K562 (cell line): ENCODE results near the gene JUNB. TPM values are rescaled to one million over a fixed set of nuclear protein-coding genes. Genes with fewer than 3 reads are reported as not detected.
A peak's percentile ranks its signal among the peaks of the same experiment; 100 is the strongest.

ENCODE experiments used
- ATAC-seq: fragments of 200-7000 bp; cut with Tn5 transposase; 3 replicates; pipeline ENCODE4 v1.9.1; 2020; ENCODE audit warnings: moderate library complexity
- BruUV-seq: library from RNA; stranded (reverse); fragments of 400-500 nt; replicated peaks from 2 replicates; lab custom pipeline; 2021; lab: Mats Ljungman, UMichigan
- CTCF ChIA-PET: fragments of 300-600 bp; formaldehyde crosslinking; extraction: SDS; loops from one replicate; lab custom pipeline; 2021; ENCODE audit warnings: low intra/inter-chr PET ratio; lab: Yijun Ruan, JAX
- POLR2A ChIA-PET: fragments of 300-600, 350-650 bp; sonication (Branson Sonifier 250); formaldehyde crosslinking; extraction: SDS; loops from one replicate; lab custom pipeline; 2021; ENCODE audit warnings: antibody characterized with exemption, inconsistent platforms; lab: Yijun Ruan, JAX
- DNase-seq, 4 experiments: peaks; one replicate each; pipeline versions ENCODE4 v3.0.0 to v3.0.0-alpha.2; 2011 to 2018; ENCODE audit warnings: low spot score in 3 of 4, mixed read lengths in 3 of 4; ENCODE audit errors: extremely low read depth in 1 of 4
- FAIRE-seq: peaks from 2 replicates; lab custom pipeline; 2011; peaks lifted over from hg19 to GRCh38; lab: Jason Lieb, UNC
- H2AFZ ChIP-seq: 2 replicates; pipeline ENCODE4 v1.6.0; 2011; ENCODE audit warnings: low read depth, low read length, control low read depth, inconsistent platforms
- H3K27ac ChIP-seq: fragments of 200-600 bp; 3 replicates; pipeline ENCODE4 v1.8.0; 2011; ENCODE audit warnings: low read depth, mild to moderate bottlenecking, control low read depth, inconsistent platforms, low read length, moderate library complexity, mixed read lengths; ENCODE audit errors: extremely low read depth
- H3K27me3 ChIP-seq, 2 experiments: fragments of 300-600 bp in 1 of 2; 2 replicates in 1 of 2; 3 replicates in 1 of 2; pipeline versions ENCODE4 v1.6.0 to v1.8.0; 2011; ENCODE audit warnings: inconsistent platforms in 2 of 2, low read length in 2 of 2, mild to moderate bottlenecking in 1 of 2, mixed read lengths in 1 of 2, moderate library complexity in 1 of 2; ENCODE audit not compliant: control insufficient read depth in 2 of 2, insufficient read depth in 2 of 2
- H3K36me3 ChIP-seq: fragments of 300-600 bp; 3 replicates; pipeline ENCODE4 v1.8.0; 2011; ENCODE audit warnings: mild to moderate bottlenecking, low read length, inconsistent platforms; ENCODE audit not compliant: control insufficient read depth, insufficient read depth
- H3K4me1 ChIP-seq, 2 experiments: fragments of 200-600 bp in 1 of 2; replicated peaks in 1 of 2; 2 replicates in 1 of 2; 3 replicates in 1 of 2; pipeline versions ENCODE4 v1.5.1 to v1.8.0; 2011; ENCODE audit warnings: inconsistent platforms in 2 of 2, low read length in 2 of 2, mild to moderate bottlenecking in 1 of 2, mixed read lengths in 1 of 2, moderate library complexity in 1 of 2; ENCODE audit not compliant: control insufficient read depth in 2 of 2, insufficient read depth in 2 of 2
- H3K4me2 ChIP-seq: 2 replicates; pipeline ENCODE4 v1.6.1; 2011; ENCODE audit warnings: low read length, control low read depth, inconsistent platforms, mixed read lengths; ENCODE audit not compliant: insufficient read depth
- H3K4me3 ChIP-seq: fragments of 200-600 bp; sonication (generic), shearing (Covaris generic); 2 replicates; pipeline ENCODE4 v1.5.1; 2016; ENCODE audit warnings: control low read depth, inconsistent platforms
- H3K79me2 ChIP-seq: fragments of 200-600 bp; 3 replicates; pipeline ENCODE4 v1.8.0; 2011; ENCODE audit warnings: low read length, inconsistent platforms; ENCODE audit not compliant: control insufficient read depth, insufficient read depth
- H3K9ac ChIP-seq, 2 experiments: 2 replicates each; pipeline versions ENCODE4 v1.6.0 to v1.6.1; 2011; ENCODE audit warnings: low read depth in 2 of 2, low read length in 2 of 2, control low read depth in 1 of 2, inconsistent platforms in 1 of 2, mild to moderate bottlenecking in 1 of 2, mixed read lengths in 1 of 2; ENCODE audit not compliant: insufficient read depth in 1 of 2
- H3K9me1 ChIP-seq: one replicate; pipeline ENCODE4 v1.6.0; 2011; ENCODE audit warnings: inconsistent platforms, mild to moderate bottlenecking, low read length, moderate library complexity; ENCODE audit not compliant: control insufficient read depth, insufficient read depth
- H3K9me3 ChIP-seq: replicated peaks from 2 replicates; pipeline ENCODE4 v1.5.1; 2011; ENCODE audit warnings: low read depth, low read length, inconsistent platforms; ENCODE audit not compliant: control insufficient read depth, insufficient read depth
- H4K20me1 ChIP-seq: replicated peaks from 2 replicates; pipeline ENCODE4 v1.6.1; 2011; ENCODE audit warnings: low read length, inconsistent platforms, mixed read lengths; ENCODE audit not compliant: control insufficient read depth, insufficient read depth
- ARID2 ChIP-seq: fragments of 450-650 bp; IDR thresholded peaks from 2 replicates; pipeline ENCODE4 v1.6.1; 2017; ENCODE audit warnings: antibody characterized with exemption, mild to moderate bottlenecking
- BCOR ChIP-seq: fragments of 450-650 bp; IDR thresholded peaks from 2 replicates; pipeline ENCODE4 v1.6.1; 2016
- ESRRA ChIP-seq: fragments of 450-650 bp; IDR thresholded peaks from 2 replicates; pipeline ENCODE4 v1.6.1; 2014; ENCODE audit warnings: low read depth, mild to moderate bottlenecking, moderate library complexity, borderline replicate concordance
- FUS ChIP-seq: fragments of 200-400 bp; formaldehyde crosslinking; optimal IDR thresholded peaks from 2 replicates; pipeline ENCODE3; 2017; ENCODE audit warnings: low read depth, low read length
- HDAC1 ChIP-seq, 2 experiments: fragments of 450-650 bp; IDR thresholded peaks; 2 replicates each; pipeline ENCODE4 v1.6.1; 2016 to 2017; ENCODE audit warnings: inconsistent platforms in 1 of 2, mild to moderate bottlenecking in 1 of 2, moderate library complexity in 1 of 2
- JUNB ChIP-seq: fragments of 450-650 bp; formaldehyde crosslinking; conservative IDR thresholded peaks from 2 replicates; pipeline ENCODE4 v1.4.0; 2020; ENCODE audit warnings: mild to moderate bottlenecking
- NCOA2 ChIP-seq, 2 experiments: fragments of 450-650 bp; IDR thresholded peaks; 2 replicates each; pipeline ENCODE4 v1.6.1; 2018; ENCODE audit warnings: mild to moderate bottlenecking in 2 of 2, moderate library complexity in 1 of 2; ENCODE audit not compliant: partially characterized antibody in 2 of 2
- SMARCA5 ChIP-seq: fragments of 450-650 bp; IDR thresholded peaks from 2 replicates; pipeline ENCODE4 v1.6.1; 2016
- SRSF3 ChIP-seq: fragments of 200-400 bp; formaldehyde crosslinking; IDR thresholded peaks from 2 replicates; pipeline ENCODE4 v1.6.1; 2016; ENCODE audit warnings: mild to moderate bottlenecking, low read length, moderate library complexity; ENCODE audit not compliant: insufficient read depth
- ZNF197 ChIP-seq: fragments of 200-800 bp; sonication (Bioruptor generic); IDR thresholded peaks from 2 replicates; pipeline ENCODE4 v1.6.1; 2016; ENCODE audit warnings: low read depth, missing genetic modification characterization, missing compliant biosample characterization
- WGBS: fragments of 100-300 bp; shearing (Covaris generic); methylation state at CpG from one replicate; pipeline ENCODE4 v1.1.6; 2016; ENCODE audit warnings: low coverage, mixed read lengths; ENCODE audit not compliant: insufficient coverage; ENCODE audit errors: missing lambda C conversion rate; 5-methylcytosine and 5-hydroxymethylcytosine counted together
- in situ Hi-C: fragments of 300-500 bp; cut with MboI; formaldehyde crosslinking; loops from 4 replicates; pipeline ENCODE4 v1.15.0; 2018; ENCODE audit warnings: inconsistent platforms, mixed read lengths
- intact Hi-C: fragments of 100-400 bp; cut with micrococcal nuclease; formaldehyde crosslinking; loops from 2 replicates; pipeline ENCODE4 v1.14.2; 2022
- polyA plus RNA-seq, 8 experiments: library from polyadenylated mRNA; depleted of rRNA in 4 of 8; stranded (reverse) in 5 of 8; unstranded in 3 of 8; fragments of >200 nt; fragmentation: Nextera tagmentation in 2 of 8; fragmentation: Illumina TruSeq in 1 of 8; extraction: Ambion mirVana in 2 of 8; extraction: Trizol in 1 of 8; gene quantifications; 2 replicates each; pipeline versions ENCODE4 v1.2.1 to v1.2.3, GENCODE V29; 2011 to 2014; ENCODE audit warnings: inconsistent platforms in 1 of 8, missing spikeins in 1 of 8
- total RNA-seq, 7 experiments: library from RNA; depleted of rRNA in 6 of 7; stranded (reverse); fragments of >200 nt in 6 of 7; fragmentation: Illumina TruSeq in 2 of 7; extraction: Trizol in 2 of 7; gene quantifications; 2 replicates each; pipeline versions ENCODE4 v1.2.1 to v1.2.3, GENCODE V29; 2011 to 2021; ENCODE audit warnings: low replicate concordance in 1 of 7
- TF ChIP-seq, protein P1 (sequence below), 3 experiments: fragments of 200-800 bp in 1 of 3; sonication (Bioruptor generic) in 1 of 3; sonication (generic) in 1 of 3; formaldehyde crosslinking in 1 of 3; IDR thresholded peaks; 2 replicates each; pipeline versions ENCODE4 v1.6.1 to v1.8.0; 2016 to 2022; ENCODE audit warnings: mild to moderate bottlenecking in 2 of 3, missing compliant biosample characterization in 2 of 3, missing genetic modification characterization in 2 of 3, missing genetic modification reagents in 1 of 3
- TF ChIP-seq, protein P2 (sequence below): sonication (generic); formaldehyde crosslinking; IDR thresholded peaks from 2 replicates; pipeline ENCODE4 v1.8.0; 2023; ENCODE audit warnings: mild to moderate bottlenecking, missing genetic modification reagents
- TF ChIP-seq, protein P3 (sequence below), 2 experiments: fragments of 200-800 bp in 1 of 2; sonication (Bioruptor generic) in 1 of 2; sonication (generic) in 1 of 2; formaldehyde crosslinking in 1 of 2; IDR thresholded peaks in 1 of 2; conservative IDR thresholded peaks in 1 of 2; 2 replicates each; pipeline versions ENCODE4 v1.5.0 to v1.6.1; 2016 to 2020; ENCODE audit warnings: missing compliant biosample characterization in 1 of 2, missing genetic modification characterization in 1 of 2, missing genetic modification reagents in 1 of 2

Gene JUNB
- total and polyA plus RNA-seq, 9 of the 15 experiments (the other 6 are each of a cell fraction or from before 2014, with no cell fraction given) = 0.23 to 88.1 (median 13.1) TPM

DNA sequence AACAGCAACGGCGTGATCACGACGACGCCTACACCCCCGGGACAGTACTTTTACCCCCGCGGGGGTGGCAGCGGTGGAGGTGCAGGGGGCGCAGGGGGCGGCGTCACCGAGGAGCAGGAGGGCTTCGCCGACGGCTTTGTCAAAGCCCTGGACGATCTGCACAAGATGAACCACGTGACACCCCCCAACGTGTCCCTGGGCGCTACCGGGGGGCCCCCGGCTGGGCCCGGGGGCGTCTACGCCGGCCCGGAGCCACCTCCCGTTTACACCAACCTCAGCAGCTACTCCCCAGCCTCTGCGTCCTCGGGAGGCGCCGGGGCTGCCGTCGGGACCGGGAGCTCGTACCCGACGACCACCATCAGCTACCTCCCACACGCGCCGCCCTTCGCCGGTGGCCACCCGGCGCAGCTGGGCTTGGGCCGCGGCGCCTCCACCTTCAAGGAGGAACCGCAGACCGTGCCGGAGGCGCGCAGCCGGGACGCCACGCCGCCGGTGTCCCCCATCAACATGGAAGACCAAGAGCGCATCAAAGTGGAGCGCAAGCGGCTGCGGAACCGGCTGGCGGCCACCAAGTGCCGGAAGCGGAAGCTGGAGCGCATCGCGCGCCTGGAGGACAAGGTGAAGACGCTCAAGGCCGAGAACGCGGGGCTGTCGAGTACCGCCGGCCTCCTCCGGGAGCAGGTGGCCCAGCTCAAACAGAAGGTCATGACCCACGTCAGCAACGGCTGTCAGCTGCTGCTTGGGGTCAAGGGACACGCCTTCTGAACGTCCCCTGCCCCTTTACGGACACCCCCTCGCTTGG lies 966 bp downstream of the JUNB start:
- peak; percentile 52 for FAIRE-seq
- CTCF ChIA-PET = interaction anchor here (0.7 kb wide), 1 partner anchor 103 kb away, joined by 3 read pairs; no protein-coding TSS in a partner anchor
- Histone ChIP-seq H3K36me3 (peaks cover 7% of the 10 kb centered on the region; the same call in 2 of the 3 replicates), H3K4me2 (peak overlapping the region; percentile 96), H3K4me1 (peaks cover 40 to 76% of the 10 kb centered on the region in 2 experiments), H3K27me3 (no peaks in the 10 kb centered on the region), H3K9ac (peak overlapping the region; percentile 89 to 97), H3K79me2 (peaks cover 36% of the 10 kb centered on the region), H3K27ac (peak overlapping the region; percentile 89), H4K20me1 (peaks cover 13% of the 10 kb centered on the region; the same call in 1 of the 2 replicates), H3K9me3 (no peaks in the 10 kb centered on the region), H3K9me1 (no peaks in the 10 kb centered on the region), H2AFZ (0 out of 2 replicates have a peak overlapping the region, but pooled peaks have one; percentile 14), H3K4me3 (peak overlapping the region; percentile 83)
- intact Hi-C loops (loop anchor here (10.0 kb wide), 1 partner anchor 227 kb away; no protein-coding TSS in a partner anchor), in situ Hi-C loops (no loop called here)
- WGBS = under 1% methylated on average over 49 of the region's 84 CpGs
- peak; percentile 5 for ATAC-seq
- POLR2A ChIA-PET = interaction anchor here (0.6 to 3.6 kb wide), 35 partner anchors 8 to 1426 kb away, joined by 3 to 44 read pairs (median 4); partner anchors contain the start of genes BEST2, DHPS, DNASE2 and GET3
- peak; percentile 45 to 87 (median 62) for DNase-seq
- TSS peak; percentile 81 for BruUV-seq
- TF ChIP-seq, protein P1, sequence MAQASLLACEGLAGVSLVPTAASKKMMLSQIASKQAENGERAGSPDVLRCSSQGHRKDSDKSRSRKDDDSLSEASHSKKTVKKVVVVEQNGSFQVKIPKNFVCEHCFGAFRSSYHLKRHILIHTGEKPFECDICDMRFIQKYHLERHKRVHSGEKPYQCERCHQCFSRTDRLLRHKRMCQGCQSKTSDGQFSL (CRISPR knock-in tag; IDR thresholded peaks at IDR 0.05) = no peak
- TF ChIP-seq, protein P1 (tag; IDR thresholded peaks at IDR 0.05) = peak in 1 of 2 experiments; percentile 4; a peak in 1 of 4 replicates
- TF ChIP-seq, protein P2, sequence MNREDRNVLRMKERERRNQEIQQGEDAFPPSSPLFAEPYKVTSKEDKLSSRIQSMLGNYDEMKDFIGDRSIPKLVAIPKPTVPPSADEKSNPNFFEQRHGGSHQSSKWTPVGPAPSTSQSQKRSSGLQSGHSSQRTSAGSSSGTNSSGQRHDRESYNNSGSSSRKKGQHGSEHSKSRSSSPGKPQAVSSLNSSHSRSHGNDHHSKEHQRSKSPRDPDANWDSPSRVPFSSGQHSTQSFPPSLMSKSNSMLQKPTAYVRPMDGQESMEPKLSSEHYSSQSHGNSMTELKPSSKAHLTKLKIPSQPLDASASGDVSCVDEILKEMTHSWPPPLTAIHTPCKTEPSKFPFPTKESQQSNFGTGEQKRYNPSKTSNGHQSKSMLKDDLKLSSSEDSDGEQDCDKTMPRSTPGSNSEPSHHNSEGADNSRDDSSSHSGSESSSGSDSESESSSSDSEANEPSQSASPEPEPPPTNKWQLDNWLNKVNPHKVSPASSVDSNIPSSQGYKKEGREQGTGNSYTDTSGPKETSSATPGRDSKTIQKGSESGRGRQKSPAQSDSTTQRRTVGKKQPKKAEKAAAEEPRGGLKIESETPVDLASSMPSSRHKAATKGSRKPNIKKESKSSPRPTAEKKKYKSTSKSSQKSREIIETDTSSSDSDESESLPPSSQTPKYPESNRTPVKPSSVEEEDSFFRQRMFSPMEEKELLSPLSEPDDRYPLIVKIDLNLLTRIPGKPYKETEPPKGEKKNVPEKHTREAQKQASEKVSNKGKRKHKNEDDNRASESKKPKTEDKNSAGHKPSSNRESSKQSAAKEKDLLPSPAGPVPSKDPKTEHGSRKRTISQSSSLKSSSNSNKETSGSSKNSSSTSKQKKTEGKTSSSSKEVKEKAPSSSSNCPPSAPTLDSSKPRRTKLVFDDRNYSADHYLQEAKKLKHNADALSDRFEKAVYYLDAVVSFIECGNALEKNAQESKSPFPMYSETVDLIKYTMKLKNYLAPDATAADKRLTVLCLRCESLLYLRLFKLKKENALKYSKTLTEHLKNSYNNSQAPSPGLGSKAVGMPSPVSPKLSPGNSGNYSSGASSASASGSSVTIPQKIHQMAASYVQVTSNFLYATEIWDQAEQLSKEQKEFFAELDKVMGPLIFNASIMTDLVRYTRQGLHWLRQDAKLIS = peak; percentile 93
- TF ChIP-seq SMARCA5 (no peak), ARID2 (no peak), NCOA2 (IDR thresholded peaks at IDR 0.05; ENCODE audit: partially characterized antibody in 2 of 2) (no peak), BCOR (0 out of 2 replicates have a peak, but pooled peaks have one; percentile 39), ZNF197 (CRISPR knock-in tag) (peak; percentile 28; the same call in 1 of the 2 replicates), FUS (peak; percentile 64), SRSF3 (peak; percentile 69; the same call in 1 of the 2 replicates), ESRRA (peak; percentile 86), JUNB (CRISPR knock-in tag) (no peak), HDAC1 (IDR thresholded peaks at IDR 0.05) (peak in 1 of 2 experiments; percentile 78; a peak in 1 of 4 replicates)
- TF ChIP-seq, protein P3, sequence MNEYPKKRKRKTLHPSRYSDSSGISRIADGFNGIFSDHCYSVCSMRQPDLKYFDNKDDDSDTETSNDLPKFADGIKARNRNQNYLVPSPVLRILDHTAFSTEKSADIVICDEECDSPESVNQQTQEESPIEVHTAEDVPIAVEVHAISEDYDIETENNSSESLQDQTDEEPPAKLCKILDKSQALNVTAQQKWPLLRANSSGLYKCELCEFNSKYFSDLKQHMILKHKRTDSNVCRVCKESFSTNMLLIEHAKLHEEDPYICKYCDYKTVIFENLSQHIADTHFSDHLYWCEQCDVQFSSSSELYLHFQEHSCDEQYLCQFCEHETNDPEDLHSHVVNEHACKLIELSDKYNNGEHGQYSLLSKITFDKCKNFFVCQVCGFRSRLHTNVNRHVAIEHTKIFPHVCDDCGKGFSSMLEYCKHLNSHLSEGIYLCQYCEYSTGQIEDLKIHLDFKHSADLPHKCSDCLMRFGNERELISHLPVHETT (CRISPR knock-in tag; conservative IDR thresholded peaks at IDR 0.05 in 1 of 2, IDR thresholded peaks at IDR 0.05 in 1 of 2) = 0 out of 4 replicates have a peak, but pooled peaks of 1 of the 2 experiments have one; percentile 18
